Activated CD8-positive, alpha-beta memory T cell treated with anti-CD3 and anti-CD28 coated beads for 36 hours (primary cell): ENCODE data around the gene FAAP100. TPM values are rescaled to one million over a fixed set of nuclear protein-coding genes. Genes with fewer than 3 reads are reported as not detected.

Experiments
- CTCF ChIA-PET: fragments of 350-600 bp; sonication (Branson Sonifier 250); formaldehyde crosslinking; loops from one replicate; lab custom pipeline; 2021; ENCODE audit warnings: antibody characterized with exemption; lab: Charles Lee
- POLR2A ChIA-PET: fragments of 350-600 bp; sonication (Branson Sonifier 250); formaldehyde crosslinking; loops from one replicate; lab custom pipeline; 2021; ENCODE audit warnings: antibody characterized with exemption; lab: Charles Lee
- total RNA-seq, 2 experiments: library from RNA; stranded (reverse); gene quantifications; one replicate each; pipeline ENCODE4 v1.2.3, GENCODE V29; 2021

FAAP100 gene
- total RNA-seq, 2 experiments from 2014 or later = 50.6 to 55.8 TPM

DNA sequence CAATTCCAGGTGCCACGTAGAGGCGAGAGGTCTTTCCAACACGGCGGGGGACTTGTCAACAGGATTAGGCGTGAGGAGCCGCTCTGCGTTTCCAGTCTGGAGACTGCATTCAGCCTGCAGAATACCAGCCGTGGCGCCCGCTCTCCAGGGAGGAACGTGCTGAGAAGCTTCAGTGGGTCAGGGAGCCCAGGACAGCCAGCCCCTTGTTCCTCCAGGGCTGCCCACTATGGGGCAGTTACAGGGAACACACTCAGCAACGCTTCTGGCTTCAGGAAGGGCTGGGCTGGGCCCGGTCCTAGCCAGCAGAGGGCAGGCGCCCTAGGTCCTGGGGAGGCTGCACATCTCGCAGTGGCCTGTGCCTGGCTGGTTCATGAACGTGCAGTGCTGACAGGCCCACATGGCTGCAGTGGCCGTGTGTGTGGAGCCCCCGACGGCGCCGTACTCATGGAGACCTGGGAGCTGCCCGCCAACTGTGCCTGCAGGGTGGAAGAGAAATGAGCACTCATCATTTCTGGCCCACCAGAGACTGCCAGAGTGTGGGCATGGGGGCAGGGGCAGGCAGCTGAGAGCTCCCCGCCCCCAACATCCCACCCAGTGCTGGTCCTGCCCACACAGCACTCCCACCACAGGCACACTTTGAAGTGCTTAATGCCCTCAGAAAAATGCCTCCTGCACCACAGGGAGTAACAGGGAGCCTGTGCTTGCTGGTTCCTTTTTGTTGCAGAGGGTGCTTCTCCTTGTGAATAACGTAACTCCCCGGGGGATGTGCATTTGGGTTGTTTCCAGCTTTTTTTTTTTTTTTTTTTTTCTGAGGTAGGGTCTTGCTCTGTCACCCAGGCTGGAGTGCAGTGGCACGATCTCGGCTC, 7.0 kb upstream of the FAAP100 start:
- POLR2A ChIA-PET = interaction anchor here (0.7 kb wide), 1 partner anchor 108 kb away, joined by 6 read pairs; no protein-coding TSS in a partner anchor

DNA sequence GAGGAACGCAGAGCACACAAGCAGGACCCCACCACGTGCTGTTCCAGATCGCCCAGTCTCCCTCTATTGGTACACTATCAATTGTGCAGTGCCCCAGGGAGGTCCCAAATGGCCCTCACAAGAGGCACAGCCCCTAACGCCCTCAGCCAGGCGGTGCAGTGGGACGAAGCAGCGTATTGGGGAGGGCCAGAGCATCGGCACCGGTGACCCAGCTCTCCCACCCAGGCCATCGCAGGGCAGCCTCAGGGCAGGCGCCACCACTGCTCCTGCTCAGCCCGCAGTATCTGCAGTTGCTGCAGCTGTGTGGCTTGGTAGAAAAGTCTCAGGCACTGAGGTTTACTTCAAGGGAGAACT, 5.9 kb upstream of the FAAP100 start:
- POLR2A ChIA-PET = no interaction called here
- CTCF ChIA-PET = no interaction called here

More for the DNA sequence above, 7.0 kb upstream of the FAAP100 start:
- CTCF ChIA-PET = interaction anchor here (0.7 kb wide), 1 partner anchor 140 kb away, joined by 4 read pairs; no protein-coding TSS in a partner anchor

DNA sequence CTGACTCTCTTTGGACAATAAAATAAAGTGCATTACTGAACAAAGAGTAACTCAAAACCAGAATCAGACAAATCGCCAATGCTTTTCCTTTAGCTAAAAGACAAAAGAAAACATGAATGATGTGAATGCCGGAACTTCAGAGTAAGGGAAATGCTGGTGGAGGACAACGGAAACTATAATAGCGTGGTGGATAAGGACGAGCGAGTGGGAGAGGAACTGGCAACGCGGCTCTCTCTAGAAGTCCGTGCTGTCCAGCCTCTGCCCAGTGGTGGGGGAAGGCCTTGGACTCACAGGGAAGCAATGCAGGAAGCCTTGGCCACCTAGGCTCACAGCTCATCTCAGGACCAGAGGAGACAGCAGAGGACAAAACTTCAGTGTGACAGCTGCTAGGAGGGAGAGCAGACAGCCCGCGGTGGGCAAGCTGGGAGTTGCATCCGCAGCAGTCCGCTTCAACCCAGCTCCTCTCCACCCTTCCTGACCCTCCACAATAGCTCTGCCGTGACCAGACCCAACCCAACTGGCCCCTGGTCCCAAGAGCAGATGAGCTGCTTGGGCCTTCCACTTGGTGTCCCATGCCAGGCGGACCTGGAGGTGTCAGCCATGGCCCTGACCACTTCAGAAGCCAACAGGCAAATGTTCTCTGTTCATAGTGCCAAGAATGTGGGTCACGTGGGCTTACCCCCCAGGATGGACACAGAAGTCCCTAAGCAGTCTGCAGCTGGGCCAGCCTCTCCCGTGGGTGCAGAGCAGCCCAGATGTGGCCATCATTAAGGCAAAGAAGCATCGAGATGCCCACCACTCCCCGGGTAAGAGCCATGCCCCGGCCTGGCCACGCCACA, 5.3 kb upstream of the FAAP100 start:
- CTCF ChIA-PET = no interaction called here

DNA sequence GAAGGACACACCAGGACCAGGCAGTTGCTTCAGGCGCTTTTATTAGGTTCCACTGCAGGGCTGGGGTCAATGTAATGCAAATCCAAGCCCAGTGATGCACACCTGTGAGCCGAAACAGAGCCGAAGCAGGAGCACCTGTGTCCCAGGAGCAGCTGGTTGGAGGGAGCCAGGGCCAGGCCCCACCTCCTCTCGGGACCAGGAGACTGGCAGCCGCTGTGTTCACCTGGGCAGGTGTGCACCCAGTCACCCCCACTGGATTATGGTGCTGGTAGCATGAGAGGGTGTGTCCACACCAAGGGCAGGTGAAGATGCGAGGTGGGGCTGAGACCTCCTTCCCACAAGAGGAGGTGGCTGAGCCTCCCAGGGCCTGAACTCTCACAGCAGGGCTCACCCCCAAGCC, 4.7 kb upstream of the FAAP100 start:
- CTCF ChIA-PET = no interaction called here
- POLR2A ChIA-PET = no interaction called here

More for the DNA sequence above, 5.3 kb upstream of the FAAP100 start:
- POLR2A ChIA-PET = no interaction called here

DNA sequence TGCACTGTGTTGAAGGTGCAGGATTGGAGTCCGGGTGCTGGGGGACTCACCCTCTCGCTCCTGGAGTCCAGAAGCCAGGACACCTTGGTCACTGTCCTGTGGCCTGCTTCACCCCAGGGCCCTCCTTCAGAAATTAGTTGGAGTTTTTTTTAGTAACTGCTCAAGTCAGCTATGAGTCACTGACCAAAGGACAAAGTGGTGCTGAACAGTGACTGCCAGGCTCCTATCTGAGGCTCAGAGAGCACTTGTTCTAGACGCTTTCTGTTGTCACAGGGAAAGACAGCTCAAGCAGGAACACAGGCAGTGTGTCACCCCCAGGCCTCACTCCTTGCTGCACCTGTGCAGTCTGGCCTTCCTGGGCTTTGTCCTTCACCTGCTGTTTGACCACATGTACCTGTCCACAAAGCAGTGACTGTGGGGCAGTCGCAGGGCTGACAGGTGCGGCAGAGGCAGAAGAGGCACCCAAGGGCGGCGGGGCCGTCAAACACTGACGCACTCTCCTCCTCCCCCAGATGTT, 4.1 kb upstream of the FAAP100 start:
- ChIA-PET CTCF (interaction anchor here (1.4 kb wide), 1 partner anchor 10 kb away, joined by 4 read pairs; no protein-coding TSS in a partner anchor), POLR2A (no interaction called here)

DNA sequence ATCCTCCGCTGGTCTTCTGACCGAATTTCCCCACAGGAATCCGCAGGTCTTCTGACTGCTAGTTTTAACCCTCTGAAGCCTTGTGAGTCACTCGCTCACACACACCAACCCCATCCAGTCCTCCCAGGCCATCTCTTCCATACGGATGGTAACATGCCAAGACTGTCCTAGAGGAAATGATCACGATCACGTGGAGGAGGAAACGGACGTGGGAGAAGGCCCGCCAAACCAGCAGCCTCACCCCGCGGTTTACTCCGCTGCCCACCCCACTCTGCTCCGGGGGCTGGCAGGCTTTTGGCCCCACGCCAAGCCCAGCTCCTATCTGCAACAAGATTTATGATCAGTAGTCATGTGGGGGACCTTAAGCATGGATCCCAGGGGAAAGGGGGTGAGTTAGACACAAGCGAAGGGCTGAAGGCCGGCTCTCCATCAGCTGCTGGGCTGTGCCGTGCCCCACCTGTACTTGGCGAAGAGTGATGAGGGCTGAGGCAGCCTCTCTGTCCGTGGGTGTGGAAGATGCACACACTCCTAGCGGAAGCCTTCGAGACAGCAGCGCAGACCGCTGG, 1.5 kb upstream of the FAAP100 start:
- CTCF ChIA-PET = interaction anchor here (0.9 to 1.2 kb wide), 2 partner anchors 47 to 77 kb away, joined by 3 to 4 read pairs; no protein-coding TSS in a partner anchor
- POLR2A ChIA-PET = no interaction called here

DNA sequence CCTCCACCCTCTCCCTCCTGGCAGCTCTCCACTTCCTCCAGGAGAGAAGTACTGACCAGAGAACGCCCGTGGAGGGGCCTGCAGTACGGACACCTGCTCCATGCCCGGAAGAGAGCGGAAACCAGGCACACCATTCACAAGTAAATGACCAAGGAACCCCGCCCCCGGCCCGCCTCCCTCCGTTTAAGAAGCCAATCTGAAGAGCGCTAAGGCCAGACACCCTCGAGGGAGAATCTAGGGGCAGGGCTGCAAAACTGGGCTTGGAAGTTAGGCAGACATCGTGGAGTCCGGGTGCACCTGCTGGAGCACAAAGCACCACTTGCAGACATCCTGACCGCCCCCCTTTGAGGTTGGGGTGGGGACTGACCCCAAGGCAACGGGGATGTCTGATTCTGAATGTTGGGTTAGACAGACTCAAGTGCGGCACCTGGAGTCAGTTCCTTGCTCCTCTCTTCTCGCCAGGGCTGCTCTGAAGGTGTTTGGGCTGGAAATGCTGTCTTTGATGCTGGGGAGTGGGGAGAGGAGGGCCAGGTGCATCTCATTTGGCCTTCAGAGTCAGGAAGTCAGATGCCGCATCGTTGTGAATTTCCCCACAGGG, 964 bp upstream of the FAAP100 start:
- CTCF ChIA-PET = interaction anchor here (0.8 to 1.4 kb wide), 4 partner anchors 33 to 130 kb away, joined by 3 to 4 read pairs (median 3); partner anchors contain the start of genes ARL16 and HGS
- POLR2A ChIA-PET = interaction anchor here (1.0 to 1.4 kb wide), 4 partner anchors 19 to 314 kb away, joined by 3 to 4 read pairs (median 4); partner anchors contain the start of genes NDUFAF8 and TEPSIN

DNA sequence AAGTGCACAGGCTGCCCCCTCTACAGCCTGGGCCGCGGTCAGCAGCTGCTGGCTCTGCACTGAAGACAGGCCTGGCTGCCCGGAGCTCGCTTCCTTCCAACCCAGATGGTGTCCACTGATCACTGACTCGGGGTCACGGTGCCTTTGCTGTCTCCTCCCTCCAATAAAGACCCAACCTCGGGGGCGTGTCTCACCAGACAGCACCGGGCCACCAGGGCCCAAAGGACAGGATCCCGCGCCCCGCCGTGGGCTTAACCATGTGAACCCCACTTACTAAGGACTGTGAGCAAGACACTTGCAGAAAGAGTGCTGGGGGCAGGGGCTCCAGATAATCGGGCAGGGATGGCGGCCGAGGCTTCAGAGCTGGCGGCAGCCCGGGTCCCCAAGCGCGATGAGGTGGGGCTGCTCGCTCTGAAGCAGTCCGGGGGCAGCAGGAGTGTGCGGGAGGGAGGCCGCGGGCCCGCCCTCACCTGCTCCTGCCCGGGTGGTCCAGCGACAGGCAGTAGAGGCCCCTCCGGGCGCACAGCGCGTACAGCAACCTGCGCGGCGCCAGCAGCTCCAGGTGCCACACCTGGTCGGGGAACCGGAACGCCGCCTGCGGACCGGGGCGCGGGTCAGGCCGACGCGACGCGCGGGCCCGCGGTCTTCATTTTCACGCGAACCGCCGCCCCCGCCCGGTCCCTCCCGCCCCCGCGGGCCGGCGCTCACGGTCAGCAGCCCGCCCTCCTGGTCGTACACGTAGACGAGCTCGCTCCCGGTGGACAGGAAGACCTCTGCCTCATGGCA, 502 bp downstream of the FAAP100 start:
- ChIA-PET POLR2A (interaction anchor here (0.5 to 1.4 kb wide), 6 partner anchors 9 to 46 kb away, joined by 3 to 4 read pairs (median 4); no protein-coding TSS in a partner anchor), CTCF (interaction anchor here (1.4 kb wide), 1 partner anchor 132 kb away, joined by 3 read pairs; the partner anchor contains the start of genes ARL16 and HGS)

DNA sequence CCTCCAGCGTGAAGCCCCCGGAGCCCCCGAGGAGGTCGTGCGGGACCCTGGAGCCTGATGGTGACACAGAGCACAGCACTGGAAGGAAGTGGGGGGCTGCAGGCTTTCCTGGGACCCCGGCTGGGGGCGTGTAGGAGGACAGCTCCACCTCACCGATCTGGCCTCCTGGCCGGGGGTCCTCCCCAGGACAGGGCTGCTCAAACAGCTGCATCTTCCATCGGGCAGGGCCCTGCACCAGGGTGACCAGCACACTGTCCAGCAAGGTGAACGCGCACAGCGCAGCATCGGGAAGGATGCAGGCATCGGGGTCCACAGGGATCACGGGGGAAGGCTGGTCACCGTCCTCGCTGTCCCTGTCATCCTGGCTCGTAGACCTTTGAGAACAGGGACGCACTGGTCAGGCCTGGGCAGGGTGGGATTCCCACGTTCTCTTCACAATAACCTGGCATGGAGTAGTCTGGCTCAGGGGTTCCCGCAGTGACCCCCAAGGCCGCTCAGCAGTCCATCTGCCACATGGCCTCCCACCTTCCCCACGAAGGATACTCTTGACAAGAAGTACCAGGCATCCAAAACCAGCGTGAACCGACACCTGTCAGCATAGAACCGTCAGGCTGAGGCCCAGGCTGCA, 1.2 kb downstream of the FAAP100 start:
- ChIA-PET CTCF (interaction anchor here (0.8 kb wide), 1 partner anchor 13 kb away, joined by 3 read pairs; no protein-coding TSS in a partner anchor), POLR2A (no interaction called here)

DNA sequence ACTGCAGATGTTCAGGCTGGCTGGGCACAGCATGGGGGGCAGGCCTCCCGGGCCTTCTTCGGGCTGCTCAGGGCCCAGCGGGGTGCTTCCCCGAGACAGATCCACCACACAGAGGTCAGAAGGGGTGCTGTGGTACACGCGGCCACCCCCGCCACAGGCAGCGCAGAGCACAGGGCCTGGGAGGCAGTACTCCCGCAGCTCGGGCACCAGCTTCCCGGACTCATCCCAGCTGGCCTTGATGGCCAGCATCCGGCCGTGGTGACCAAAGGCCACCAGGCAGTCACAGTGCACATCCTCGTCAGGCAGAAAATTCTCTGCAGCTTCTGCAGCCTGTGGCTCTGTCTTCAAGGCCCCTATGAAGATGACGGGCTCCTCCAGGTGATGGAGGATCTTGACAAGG, 1.9 kb downstream of the FAAP100 start:
- POLR2A ChIA-PET = no interaction called here
- CTCF ChIA-PET = interaction anchor here (0.8 kb wide), 1 partner anchor 13 kb away, joined by 3 read pairs; no protein-coding TSS in a partner anchor

DNA sequence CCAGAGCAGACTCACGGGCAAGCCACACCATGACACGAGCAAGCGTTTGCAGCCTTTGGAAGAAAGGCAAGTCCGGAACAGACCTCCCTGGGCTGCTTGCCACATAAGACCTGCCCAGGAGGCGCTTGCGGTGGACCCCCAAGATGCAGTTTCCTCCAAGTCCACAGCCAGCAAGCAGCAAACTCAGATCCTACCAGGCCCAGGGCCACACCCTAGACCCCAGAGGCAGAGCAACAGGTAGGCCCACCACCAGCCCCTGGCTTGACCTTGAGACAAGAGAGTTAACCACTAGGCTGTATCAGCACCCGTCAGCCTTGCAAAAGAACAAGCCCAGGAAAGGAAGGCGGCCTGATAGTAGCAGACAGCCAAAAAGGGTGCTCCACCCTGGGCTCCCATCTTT, 2.3 kb downstream of the FAAP100 start:
- ChIA-PET POLR2A (no interaction called here), CTCF (no interaction called here)

DNA sequence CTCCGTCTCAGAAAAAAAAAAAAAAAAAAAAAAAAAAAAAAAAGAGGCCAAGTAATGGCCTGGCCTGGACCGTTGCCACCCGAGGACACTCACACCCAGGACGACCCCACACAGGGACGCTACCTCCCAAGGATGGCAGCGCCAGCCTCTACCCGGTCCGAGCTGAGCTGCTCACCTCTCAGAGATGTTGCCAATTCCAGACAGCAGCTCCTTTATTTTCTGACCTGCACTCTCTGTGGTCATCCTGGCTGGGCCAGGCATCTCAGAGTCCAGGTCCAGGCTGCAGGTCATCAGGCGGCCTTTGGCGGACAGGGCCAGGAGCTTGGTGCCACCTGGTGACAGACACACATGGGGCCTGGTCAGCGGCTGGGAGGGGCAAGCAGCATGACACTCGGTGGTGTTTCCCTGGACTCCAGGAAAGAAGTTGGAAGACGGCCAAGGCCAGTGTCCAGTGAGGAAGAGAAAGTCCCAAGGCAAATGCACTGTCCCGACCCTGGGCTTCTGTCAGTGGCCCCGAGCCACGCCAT, 3.1 kb downstream of the FAAP100 start:
- POLR2A ChIA-PET = no interaction called here
- CTCF ChIA-PET = no interaction called here

DNA sequence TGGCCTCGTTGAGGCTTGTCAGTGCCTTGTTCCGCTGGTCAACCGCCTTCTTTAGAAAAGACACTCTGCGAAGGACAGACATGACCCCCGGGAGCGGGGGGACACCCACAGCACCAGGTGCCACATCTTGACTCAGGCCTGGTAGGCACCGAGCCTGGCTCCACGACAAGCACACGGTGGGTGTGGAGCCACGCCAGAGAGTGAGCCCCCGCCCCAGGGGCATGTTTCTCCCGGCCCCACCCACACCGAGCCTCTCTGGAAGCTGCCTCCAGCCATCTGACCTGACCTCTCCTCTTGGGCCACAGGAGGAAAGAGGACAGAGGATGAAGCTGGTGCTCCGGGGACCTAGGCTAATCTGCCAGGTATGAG, 4.6 kb downstream of the FAAP100 start:
- ChIA-PET CTCF (no interaction called here), POLR2A (no interaction called here)

DNA sequence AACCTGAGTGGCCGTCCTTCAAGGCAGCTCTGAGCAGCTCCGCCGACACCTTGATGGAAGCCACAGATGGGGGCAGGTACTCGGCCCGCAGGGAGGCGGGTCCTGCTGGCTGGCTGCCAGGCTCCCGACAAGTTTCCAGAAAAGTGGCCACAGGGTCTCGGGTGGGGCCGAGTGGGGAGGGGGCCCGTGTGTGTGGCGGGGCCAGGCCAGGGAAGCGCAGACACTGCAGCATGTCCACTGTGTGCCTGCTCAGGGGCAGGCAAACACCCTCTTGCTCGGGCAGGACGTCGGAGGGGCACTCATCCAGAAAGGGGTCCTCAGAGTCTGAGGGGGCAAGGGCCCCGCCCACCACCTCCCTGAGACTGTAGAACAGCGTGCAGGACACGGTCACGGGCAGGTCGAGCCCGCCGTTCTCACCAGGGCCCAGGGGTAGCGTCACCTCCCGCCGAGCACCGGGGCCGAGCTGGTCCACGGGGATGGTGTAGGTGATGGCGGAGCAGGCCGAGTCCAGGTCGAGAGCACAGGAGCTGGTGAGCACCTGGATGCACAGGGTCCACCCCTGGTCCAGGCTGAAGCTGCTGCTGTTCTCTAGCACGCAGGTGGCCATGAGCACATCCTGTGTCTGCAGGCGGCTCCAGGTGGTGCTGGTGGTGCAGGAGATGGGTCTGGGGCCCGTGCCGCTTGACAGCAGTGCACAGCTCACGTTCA, 5.1 kb downstream of the FAAP100 start:
- ChIA-PET POLR2A (no interaction called here), CTCF (interaction anchor here (0.6 kb wide), 1 partner anchor 62 kb away, joined by 3 read pairs; no protein-coding TSS in a partner anchor)

DNA sequence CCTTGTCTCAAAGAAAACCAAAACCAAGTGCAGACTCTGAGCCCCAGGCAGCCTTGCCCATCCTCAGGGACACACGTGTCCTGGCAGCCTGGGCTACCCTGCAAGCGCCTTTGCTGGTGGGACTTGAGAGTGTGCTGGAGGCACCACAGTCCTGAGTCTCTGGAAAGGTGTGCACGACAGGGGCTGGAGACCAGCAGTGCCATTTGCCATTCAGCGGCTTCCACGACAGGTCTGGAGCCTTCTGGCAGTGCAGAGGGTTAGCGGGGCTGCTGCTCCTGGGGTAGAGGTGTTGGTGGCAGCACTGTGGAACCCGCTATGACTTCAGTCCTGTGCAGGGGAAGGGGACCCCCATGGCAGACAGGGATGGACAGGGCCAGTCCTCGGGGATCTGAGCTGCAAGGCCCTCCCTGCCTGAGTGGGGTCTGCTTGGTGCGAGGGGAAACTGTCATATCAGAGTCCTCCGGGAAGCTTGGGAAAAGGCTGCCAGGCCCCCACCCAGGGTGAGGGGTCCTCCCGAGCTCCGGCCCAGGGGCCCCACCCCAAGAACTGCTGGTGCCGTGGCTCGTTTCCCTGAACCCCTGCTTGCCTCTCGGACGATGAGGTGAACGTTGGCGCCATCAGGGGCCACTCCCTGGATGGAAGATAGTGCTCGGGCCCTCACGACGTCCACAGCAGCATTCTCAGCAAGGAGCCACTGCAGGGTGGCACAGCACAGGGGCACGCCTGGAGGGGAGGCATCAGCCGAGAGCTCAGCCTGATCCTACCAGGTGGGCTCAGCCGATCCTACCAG, 6.8 kb downstream of the FAAP100 start:
- POLR2A ChIA-PET = no interaction called here
- CTCF ChIA-PET = interaction anchor here (1.5 kb wide), 1 partner anchor 10 kb away, joined by 4 read pairs; no protein-coding TSS in a partner anchor
